HG03460 (cell line): ENCODE measurements around the gene PFN3.

Experiments used
- ATAC-seq: cut with Tn5 transposase; IDR thresholded peaks from one replicate; pipeline ENCODE4 v1.9.1; 2021; ENCODE audit not compliant: unreplicated experiment

Gene PFN3, protein sequence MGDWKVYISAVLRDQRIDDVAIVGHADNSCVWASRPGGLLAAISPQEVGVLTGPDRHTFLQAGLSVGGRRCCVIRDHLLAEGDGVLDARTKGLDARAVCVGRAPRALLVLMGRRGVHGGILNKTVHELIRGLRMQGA

DNA sequence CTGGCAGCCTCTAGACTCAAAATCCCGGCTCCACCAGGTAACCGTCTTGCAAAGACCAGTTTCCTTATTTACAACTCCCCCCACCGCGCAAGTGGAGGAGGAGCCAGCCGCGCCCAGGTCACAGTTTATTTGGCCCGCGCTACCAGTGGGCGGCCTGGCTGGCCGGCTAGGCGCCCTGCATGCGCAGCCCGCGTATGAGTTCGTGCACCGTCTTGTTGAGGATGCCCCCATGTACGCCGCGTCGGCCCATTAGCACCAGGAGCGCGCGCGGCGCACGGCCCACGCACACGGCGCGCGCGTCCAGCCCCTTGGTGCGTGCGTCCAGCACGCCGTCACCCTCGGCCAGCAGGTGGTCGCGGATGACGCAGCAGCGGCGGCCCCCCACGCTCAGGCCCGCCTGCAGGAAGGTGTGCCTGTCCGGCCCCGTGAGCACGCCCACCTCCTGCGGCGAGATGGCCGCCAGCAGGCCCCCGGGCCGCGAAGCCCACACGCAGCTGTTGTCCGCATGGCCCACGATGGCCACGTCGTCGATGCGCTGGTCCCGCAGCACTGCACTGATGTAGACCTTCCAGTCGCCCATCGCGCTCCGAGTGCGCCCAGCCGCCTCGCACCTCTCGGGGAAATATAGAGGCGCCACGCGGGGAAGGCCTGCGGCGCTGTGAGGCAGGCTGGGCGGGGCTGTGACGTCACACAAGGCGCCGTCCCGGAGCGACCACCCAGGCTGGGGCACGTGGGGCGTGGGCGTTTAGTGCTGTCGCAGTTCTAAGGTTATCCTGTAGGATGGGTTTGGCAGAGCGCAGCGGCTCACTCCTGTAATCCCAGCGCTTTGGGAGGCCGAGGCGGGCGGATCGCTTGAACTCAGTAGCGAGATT lies at the start of gene PFN3:
Gene PFN3 (minus strand): TSS at position 665 of the 872 bp plus-strand sequence. CDS start 85 bp downstream, at position 580.
- ATAC-seq, result no peak

DNA sequence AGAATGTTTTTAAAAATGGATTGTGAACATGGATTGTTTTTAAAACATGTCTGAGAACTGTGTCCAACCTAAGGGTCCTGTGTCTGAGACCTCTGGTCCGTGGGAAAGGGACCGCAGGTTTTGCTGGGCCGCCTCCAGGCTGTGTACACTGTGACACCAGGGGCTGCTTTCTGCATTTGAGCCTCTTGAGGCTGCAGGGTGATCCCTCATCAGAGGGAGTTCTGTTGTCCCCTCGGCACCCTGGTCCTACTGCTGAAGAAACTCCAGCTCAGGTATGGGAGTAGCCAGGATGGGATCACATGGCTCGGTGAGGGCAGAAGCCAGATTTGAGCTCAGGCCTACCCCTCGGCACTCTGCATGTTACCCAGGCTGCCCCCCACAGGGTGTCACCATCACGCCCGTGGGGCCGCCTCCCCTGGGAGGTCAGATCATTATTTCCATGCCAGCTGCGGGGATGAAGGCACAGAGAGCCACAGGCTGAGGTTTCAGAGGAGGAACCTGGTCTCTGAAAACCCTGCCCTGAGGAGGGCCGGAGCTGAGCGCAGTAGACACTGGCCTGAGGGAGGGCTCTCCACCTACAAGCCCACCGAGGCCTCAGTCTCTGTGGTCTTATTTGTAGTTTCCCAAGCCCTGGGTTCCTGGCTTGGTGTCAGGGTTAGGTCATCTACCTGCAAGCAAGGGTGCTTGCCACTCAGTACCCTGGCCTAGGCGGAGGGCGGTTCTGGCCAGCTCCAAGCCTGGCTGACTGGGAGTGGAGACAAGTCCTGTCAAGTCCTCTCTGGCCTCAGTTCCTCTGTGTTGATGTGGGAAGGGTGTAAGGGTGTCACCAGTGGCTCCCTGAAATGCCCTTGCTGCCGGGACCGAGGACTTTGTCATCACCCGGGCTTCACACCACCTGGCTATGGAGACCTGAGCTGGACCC lies 48.9 kb upstream of the PFN3 start:
- ATAC-seq, result no peak

- no peak for ATAC-seq
Measured at GRCh38 chr5:177448244-177448950, 47.9 kb upstream of the PFN3 start.

GRCh38 chr5:177447611-177448243 lies 47.3 kb upstream of the PFN3 start:
- ATAC-seq, result no peak

GRCh38 chr5:177447066-177447610 lies 46.7 kb upstream of the PFN3 start:
- peak; percentile 35 for ATAC-seq

- peak; percentile 48 for ATAC-seq
Measured at GRCh38 chr5:177446200-177447065, 46.0 kb upstream of the PFN3 start, which contains the start of gene PRR7. TSS of gene PRR7 (plus strand) at chr5:177446814. CDS start at chr5:177455068, 8,254 bp downstream.

GRCh38 chr5:177445917-177446199 lies 45.4 kb upstream of the PFN3 start:
- no peak for ATAC-seq

- no peak for ATAC-seq
Measured at GRCh38 chr5:177445052-177445916, 44.8 kb upstream of the PFN3 start.

- no peak for ATAC-seq
Measured at GRCh38 chr5:177444106-177445051, 43.9 kb upstream of the PFN3 start.

GRCh38 chr5:177443144-177443983 lies 42.9 kb upstream of the PFN3 start:
- no peak for ATAC-seq

DNA sequence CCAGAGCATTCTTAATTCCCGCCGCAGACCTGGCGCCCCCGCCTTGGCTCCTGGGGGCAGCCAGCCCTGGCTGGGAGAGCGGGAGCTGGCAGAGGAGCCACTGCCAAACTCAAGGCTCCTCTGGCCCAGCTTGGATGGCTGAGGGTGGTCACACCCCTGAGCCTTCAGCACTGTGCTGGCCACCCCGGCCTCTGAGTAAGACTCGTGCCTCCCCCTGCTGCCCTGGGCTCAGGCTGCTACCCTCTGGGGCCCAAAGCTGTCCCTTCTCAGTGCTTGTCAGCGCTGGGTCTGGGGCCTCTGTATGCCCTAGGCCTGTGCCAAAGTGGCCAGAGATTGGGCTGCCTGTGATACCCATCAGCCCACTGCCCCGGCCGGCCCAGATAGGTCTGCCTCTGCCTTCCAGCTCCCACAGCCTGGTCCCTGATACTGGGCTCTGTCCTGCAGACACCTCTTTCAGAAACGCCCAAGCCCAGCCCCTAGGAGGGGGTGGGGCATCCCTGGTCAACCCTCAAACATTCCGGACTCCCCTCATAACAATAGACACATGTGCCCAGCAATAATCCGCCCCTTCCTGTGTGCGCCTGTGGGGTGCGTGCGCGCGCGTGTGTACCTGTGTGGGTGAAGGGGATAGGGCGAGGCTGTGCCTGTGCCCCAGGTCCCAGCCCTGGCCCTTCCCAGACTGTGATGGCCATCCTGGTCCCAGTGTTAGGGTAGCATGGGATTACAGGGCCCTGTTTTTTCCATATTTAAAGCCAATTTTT lies 41.8 kb upstream of the PFN3 start:
- ATAC-seq, result no peak

- no peak for ATAC-seq
Measured at GRCh38 chr5:177440990-177441780, 40.7 kb upstream of the PFN3 start.

GRCh38 chr5:177440211-177440989 lies 39.9 kb upstream of the PFN3 start:
- ATAC-seq, result no peak

- no peak for ATAC-seq
Measured at GRCh38 chr5:177439518-177440053, 39.1 kb upstream of the PFN3 start.
